ENCODE measurements around the gene HLA-DQA1. TPM values are rescaled to one million over a fixed set of nuclear protein-coding genes. Genes with fewer than 3 reads are reported as not detected.
A peak's percentile ranks its signal among the peaks of the same experiment; 100 is the strongest.

Gene HLA-DQA1
- total and polyA plus RNA-seq, 10 of the 15 experiments (the other 5 are each of a cell fraction or from before 2014, with no cell fraction given), result 289 to 1,769 (median 460) TPM

DNA sequence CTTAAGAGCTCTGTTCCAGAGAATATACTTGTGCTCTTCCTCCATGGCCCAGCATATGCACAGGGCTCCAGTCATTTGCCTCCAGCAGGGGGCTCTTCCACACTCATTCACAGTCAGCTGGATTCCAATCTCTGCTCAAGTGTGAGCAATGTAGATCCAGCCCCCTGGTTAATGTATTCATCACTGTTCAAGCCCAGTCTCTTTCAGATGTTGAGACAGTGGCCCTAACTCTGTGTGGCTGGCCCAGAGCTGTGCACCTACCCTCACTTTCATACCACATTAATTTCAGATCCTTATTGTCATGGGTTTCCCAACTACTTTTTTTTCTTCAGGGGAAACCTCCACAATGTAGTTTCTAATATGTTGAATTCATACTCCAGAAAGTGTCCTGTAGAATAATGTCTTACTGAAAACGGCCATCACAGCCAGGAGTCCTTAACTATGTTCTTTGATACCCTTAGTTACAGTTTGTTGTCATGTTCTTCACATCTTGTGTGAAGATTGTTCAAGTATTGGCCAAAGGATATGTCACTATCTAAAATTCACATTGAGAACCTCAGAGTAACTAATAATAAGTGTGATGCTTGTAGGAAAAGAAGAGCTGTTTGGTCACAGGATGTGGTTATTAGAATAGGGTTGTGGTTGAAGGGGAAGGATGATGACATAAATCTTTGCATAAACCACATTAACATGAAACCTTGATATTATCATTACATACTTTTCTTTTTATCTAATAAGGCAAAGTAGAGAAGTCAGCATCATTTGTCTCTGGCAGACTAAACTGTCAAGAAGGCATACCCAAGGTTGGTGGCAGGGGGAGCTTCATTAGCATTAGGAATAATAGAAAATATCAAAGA lies 14.4 kb upstream of the HLA-DQA1 start:
- SMC1A ChIA-PET (ENCODE audit: uncharacterized antibody, unreplicated experiment), result interaction anchor here (0.8 to 6.9 kb wide), 21 partner anchors 9 to 184 kb away, joined by 3 to 124 read pairs (median 5); partner anchors contain the start of genes HLA-DQA1, HLA-DRA and HLA-DRB1
- intact Hi-C loops (cut with micrococcal nuclease; ENCODE audit: unreplicated experiment), result loop anchor here (1.0 to 5.0 kb wide), 5 partner anchors 12 to 185 kb away; partner anchors contain the start of genes HLA-DQA1, HLA-DQB1 and HLA-DRA
- Histone ChIP-seq H3K4me1 (ENCODE audit: control insufficient read depth, insufficient read depth, low read length) (peaks cover 24% of the 10 kb centered on the region), H3K9me3 (replicated peaks; ENCODE audit: control insufficient read depth, insufficient read depth, low read length) (peaks cover 8% of the 10 kb centered on the region), H3K4me3 (peak overlapping the region; percentile 54), H2AFZ (ENCODE audit: control insufficient read depth, low read depth, low read length) (peak overlapping the region; percentile 34; the same call in 1 of the 2 replicates), H3K79me2 (ENCODE audit: control insufficient read depth, insufficient read depth, low read length) (no peaks in the 10 kb centered on the region; the same call in none of the 2 replicates), H3K27ac (ENCODE audit: control insufficient read depth, insufficient read depth) (peak overlapping the region; percentile 98), H4K20me1 (ENCODE audit: control insufficient read depth, insufficient read depth) (no peaks in the 10 kb centered on the region), H3K36me3 (ENCODE audit: control insufficient read depth in 2 of 2, insufficient read depth in 2 of 2, low read length in 1 of 2) (no peaks in the 10 kb centered on the region), H3K4me2 (ENCODE audit: control insufficient read depth, insufficient read depth) (peak overlapping the region; percentile 82), H3K27me3 (replicated peaks in 1 of 2; ENCODE audit: control insufficient read depth in 2 of 2, insufficient read depth in 2 of 2, low read length in 1 of 2) (no peaks in the 10 kb centered on the region), H3K9ac (ENCODE audit: control insufficient read depth, insufficient read depth, low read length) (peak overlapping the region; percentile 72)
- CTCF ChIA-PET, result interaction anchor here (0.7 to 3.4 kb wide), 18 partner anchors 9 to 183 kb away, joined by 3 to 13 read pairs (median 6); partner anchors contain the start of genes HLA-DQB1, HLA-DRA and HLA-DRB1
- POLR2A ChIA-PET, result interaction anchor here (0.5 to 6.7 kb wide), 22 partner anchors 8 to 453 kb away, joined by 3 to 117 read pairs (median 6); partner anchors contain the start of genes BRD2, HLA-DPB1, HLA-DQA1 and HLA-DQB1
- ATAC-seq (peak; percentile 91), DNase-seq (ENCODE audit: low read depth, low spot score) (peak; percentile 96), FAIRE-seq (peak; percentile 98)
- WGBS (ENCODE audit: insufficient coverage, insufficient replicate concordance, low lambda C conversion rate, missing lambda C conversion rate), result 0% methylated on average over 1 of the region's 1 CpG
- RAD21 ChIA-PET (ENCODE audit: unreplicated experiment), result interaction anchor here (0.8 to 7.4 kb wide), 24 partner anchors 8 to 190 kb away, joined by 3 to 102 read pairs (median 4); partner anchors contain the start of genes HLA-DQA1, HLA-DQB1, HLA-DRA and HLA-DRB1
- in situ Hi-C loops (cut with MboI), result loop anchor here (25.0 kb wide), 1 partner anchor 1060 kb away; the partner anchor contains the start of gene LTA
- BruUV-seq (replicated peaks), result no TSS peak
- peak in 1 of 2 experiments; percentile 70; a peak in 1 of 4 replicates for TF ChIP-seq CEBPB (IDR thresholded peaks at IDR 0.05; ENCODE audit: borderline replicate concordance in 1 of 2, low read depth in 2 of 2, low read length in 2 of 2)
- peak; percentile 40; the same call in 1 of the 2 replicates for TF ChIP-seq RAD21 (IDR thresholded peaks at IDR 0.05; ENCODE audit: insufficient read depth, low read depth, low read length)
- peak; percentile 97 for TF ChIP-seq CBFB (IDR thresholded peaks at IDR 0.05; ENCODE audit: low read depth)
- peak; percentile 83 for TF ChIP-seq DPF2 (IDR thresholded peaks at IDR 0.05)
- TF ChIP-seq LARP7 (IDR thresholded peaks at IDR 0.05), result 0 out of 2 replicates have a peak, but pooled peaks have one; percentile 40
- peak; percentile 72 for TF ChIP-seq KLF5 (IDR thresholded peaks at IDR 0.05; ENCODE audit: partially characterized antibody)
- no peak for TF ChIP-seq ZNF274 (IDR thresholded peaks at IDR 0.05; ENCODE audit: insufficient read depth, insufficient read length)
- TF ChIP-seq ATF7 (IDR thresholded peaks at IDR 0.05; ENCODE audit: low read depth), result peak; percentile 99
- TF ChIP-seq, protein P1, sequence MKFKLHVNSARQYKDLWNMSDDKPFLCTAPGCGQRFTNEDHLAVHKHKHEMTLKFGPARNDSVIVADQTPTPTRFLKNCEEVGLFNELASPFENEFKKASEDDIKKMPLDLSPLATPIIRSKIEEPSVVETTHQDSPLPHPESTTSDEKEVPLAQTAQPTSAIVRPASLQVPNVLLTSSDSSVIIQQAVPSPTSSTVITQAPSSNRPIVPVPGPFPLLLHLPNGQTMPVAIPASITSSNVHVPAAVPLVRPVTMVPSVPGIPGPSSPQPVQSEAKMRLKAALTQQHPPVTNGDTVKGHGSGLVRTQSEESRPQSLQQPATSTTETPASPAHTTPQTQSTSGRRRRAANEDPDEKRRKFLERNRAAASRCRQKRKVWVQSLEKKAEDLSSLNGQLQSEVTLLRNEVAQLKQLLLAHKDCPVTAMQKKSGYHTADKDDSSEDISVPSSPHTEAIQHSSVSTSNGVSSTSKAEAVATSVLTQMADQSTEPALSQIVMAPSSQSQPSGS (IDR thresholded peaks at IDR 0.05; ENCODE audit: low read length), result peak; percentile 99
- TF ChIP-seq IKZF1 (conservative IDR thresholded peaks at IDR 0.05), result peak; percentile 84
- TF ChIP-seq NFIC (IDR thresholded peaks at IDR 0.05; ENCODE audit: low read depth, low read length), result peak; percentile 98
- TF ChIP-seq SMAD1 (IDR thresholded peaks at IDR 0.05; ENCODE audit: low read depth, partially characterized antibody), result peak; percentile 88
- peak; percentile 94 for TF ChIP-seq FOXM1 (IDR thresholded peaks at IDR 0.05; ENCODE audit: low read depth, low read length)
- peak; percentile 84 for TF ChIP-seq MEF2A (IDR thresholded peaks at IDR 0.05; ENCODE audit: insufficient read depth, low read depth, low read length)
- TF ChIP-seq, protein P2, sequence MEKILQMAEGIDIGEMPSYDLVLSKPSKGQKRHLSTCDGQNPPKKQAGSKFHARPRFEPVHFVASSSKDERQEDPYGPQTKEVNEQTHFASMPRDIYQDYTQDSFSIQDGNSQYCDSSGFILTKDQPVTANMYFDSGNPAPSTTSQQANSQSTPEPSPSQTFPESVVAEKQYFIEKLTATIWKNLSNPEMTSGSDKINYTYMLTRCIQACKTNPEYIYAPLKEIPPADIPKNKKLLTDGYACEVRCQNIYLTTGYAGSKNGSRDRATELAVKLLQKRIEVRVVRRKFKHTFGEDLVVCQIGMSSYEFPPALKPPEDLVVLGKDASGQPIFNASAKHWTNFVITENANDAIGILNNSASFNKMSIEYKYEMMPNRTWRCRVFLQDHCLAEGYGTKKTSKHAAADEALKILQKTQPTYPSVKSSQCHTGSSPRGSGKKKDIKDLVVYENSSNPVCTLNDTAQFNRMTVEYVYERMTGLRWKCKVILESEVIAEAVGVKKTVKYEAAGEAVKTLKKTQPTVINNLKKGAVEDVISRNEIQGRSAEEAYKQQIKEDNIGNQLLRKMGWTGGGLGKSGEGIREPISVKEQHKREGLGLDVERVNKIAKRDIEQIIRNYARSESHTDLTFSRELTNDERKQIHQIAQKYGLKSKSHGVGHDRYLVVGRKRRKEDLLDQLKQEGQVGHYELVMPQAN (conservative IDR thresholded peaks at IDR 0.05), result no peak; the same call in 1 of the 2 replicates
